ENCODE measurements around the gene FILIP1L.

The FILIP1L gene

GRCh38 chr3:100039075-100039474 is 75.2 kb downstream of the FILIP1L start:
- DNase-seq: no peak

DNA sequence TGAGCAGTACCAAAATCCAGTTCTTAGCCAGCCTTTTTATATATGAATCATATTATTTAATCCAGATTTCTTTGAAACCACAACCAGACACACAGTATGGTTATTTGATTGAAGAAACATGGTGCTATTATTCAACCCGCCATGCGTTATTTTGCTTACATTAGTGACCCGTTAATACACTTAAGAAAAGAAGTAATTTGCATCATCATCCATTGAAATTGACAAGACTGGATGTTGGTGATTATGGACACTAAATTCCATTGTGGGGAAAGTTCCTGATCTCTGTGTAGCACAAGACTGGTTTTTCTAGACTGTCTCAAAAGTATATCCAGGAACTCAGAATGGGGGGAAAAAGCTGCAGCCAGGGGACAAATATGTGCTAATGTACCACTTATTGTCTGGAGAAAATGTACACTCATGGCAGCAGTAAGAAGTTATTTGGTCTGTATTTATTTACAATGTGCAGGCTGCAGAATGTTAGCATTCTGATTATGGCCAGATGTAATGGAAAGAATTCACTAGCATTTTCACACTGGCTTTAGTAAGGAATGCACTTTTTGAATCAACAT is 80.3 kb downstream of the FILIP1L start:
- no peak for DNase-seq

DNA sequence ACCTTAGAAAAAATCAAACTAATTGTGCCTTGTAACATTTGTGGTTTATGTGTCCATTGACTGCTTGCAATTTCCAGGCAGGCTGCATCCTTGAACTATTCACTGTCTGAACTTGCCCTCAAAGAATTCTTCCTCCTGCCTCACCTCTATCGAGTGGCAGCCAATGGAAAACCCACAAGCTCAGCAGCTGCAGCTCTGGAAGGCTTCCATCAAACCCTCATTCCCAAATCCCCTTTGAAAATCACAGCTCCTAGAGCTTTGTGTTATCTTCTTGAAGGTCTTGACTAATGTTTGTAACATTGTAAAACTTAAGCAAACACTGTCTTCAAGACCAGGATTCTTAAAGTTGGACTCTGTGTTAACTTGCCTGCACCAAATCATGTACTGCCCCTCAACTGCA is 81.1 kb downstream of the FILIP1L start:
- peak; percentile 18 for DNase-seq

DNA sequence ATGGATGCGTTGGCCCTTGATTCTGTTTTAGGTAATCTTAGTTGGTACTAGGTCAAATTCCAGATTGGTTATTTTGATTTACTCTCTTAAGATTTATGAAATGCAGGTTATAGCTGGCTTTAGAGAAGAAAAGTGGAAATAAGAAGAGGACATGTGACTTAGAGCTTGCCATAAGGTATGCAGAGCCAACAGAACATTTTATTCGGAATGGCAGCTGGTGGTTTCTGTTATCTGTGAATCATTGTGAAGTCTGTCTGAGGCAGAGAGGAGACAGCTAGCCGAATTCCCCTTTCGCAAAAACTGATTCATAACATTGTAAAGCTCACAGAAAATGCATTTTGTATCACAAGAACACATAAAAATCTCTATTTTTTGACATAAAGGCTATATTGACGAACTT is 82.1 kb downstream of the FILIP1L start:
- no peak for DNase-seq

DNA sequence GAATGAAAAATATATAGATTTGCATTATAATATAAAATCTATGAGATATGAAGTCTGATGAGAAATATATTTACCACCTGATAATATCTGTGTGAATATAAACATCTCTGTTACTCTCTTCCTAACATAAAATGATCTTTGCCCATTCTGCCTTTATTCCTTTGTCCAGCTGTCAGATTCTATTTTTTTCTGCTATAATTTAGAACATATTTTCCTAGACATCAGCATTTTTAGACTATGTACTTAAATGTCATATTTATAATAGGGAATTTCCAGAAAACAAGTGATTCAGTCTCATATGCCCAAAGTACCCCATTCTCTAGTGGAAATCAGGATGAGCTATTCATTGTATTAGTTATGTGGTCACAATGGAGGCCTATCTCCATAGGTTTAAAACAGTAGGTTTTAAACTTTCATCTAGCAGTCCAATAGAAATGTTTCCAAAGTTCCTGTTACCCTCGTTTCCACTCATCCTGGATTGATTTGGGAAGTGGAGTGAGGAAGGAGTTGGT is 83.3 kb downstream of the FILIP1L start:
- no peak for DNase-seq

DNA sequence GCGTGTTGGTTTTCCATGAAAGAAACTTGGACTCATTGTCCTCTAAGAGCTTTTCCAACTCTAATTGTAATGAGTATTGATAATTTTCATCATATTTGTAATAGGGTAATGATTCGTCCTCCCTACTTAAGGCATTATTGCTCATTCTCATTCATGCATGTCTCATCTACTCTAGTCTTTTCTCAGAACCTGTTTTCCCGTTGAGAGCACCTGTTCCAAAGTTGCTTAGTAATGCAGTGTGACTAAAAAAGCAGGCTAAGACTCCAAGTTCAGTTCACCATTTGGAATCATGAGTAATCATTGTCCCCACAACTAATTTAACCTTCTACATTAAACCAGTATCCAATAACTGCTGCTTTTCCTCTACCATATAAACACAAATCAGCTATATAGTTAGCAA is 84.0 kb downstream of the FILIP1L start:
- peak; percentile 52 for DNase-seq

GRCh38 chr3:100029689-100030088 is 84.6 kb downstream of the FILIP1L start:
- DNase-seq: no peak

DNA sequence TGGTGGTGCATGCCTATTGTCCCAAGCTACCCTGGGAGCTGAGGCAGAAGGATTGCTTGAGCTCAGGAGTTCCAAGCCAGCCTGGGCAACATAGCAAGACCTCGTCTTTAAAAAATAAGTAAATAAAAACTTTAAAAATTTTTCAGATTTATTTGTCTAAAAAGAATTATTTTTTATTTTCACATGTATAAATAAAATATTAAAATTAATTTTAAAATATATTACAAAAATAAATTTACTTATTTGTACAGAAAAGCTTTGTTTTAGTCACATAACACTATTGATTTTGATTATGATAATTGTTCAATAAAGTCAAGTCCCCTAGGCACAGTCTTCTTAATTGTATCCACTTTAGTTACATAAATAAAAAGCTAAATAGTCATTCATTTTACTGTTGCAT is 85.2 kb downstream of the FILIP1L start:
- no peak for DNase-seq

GRCh38 chr3:100027321-100027720 is 87.0 kb downstream of the FILIP1L start:
- no peak for DNase-seq

DNA sequence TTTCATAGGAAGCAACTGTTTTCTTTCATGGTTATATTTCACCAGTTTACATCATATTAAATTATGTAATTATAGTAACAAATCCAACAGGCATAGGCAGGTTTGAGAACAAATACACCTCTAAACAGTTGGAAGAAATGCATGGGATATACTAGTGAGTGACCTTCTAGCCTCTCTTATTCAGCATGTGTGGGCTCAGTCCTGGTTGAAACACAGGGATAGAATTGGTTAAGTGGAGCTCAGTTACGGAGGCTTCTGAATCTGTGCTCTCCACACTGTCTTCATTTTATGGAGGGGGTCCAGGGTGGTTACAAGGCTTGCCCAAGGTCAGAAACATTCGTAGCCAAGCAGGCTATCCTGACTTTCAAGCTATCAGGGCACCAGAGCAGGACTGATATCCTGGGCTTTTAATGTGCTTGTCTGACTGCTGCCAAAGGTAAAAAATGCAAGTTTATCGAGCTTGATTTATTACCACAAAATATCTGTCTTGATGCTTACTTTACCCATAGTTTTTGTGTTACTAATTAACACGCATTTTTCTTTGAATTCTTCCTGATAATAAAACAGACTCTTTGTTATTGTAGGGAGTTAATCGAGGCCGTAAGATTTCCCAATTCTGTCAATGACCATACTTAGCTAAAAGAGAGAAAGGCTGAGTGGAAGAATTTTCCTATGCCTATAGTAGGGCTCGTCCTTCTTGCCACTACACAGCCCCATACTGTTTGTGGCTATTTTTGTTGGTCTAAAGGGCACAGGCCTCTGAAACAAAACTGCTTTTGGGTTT is 89.6 kb downstream of the FILIP1L start:
- DNase-seq: no peak

GRCh38 chr3:100023595-100023994 is 90.7 kb downstream of the FILIP1L start:
- no peak for DNase-seq

DNA sequence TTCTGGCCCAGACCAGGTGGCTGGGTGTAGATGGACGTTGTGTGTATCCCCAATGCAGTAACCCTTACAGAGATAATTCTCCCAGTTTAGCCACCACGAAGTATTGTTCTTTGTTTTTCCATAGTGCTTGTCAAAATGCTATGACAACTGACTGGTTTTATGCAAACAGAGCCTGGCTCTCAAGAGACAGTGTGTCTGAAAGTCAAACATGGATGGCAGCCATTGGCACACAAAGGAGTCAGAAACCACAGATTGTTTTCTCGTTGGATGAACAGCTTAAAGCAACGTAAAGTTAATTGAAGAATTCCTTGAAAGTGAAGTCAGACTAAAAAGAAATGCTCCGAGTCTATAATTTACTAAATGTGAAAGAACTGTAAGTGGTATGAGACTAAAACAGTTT is 91.2 kb downstream of the FILIP1L start:
- peak; percentile 19 for DNase-seq

GRCh38 chr3:100022506-100022905 is 91.8 kb downstream of the FILIP1L start:
- no peak for DNase-seq

- DNase-seq: no peak
Measured at GRCh38 chr3:100020876-100021644, 93.2 kb downstream of the FILIP1L start.

GRCh38 chr3:100019719-100020118 is 94.6 kb downstream of the FILIP1L start:
- no peak for DNase-seq

DNA sequence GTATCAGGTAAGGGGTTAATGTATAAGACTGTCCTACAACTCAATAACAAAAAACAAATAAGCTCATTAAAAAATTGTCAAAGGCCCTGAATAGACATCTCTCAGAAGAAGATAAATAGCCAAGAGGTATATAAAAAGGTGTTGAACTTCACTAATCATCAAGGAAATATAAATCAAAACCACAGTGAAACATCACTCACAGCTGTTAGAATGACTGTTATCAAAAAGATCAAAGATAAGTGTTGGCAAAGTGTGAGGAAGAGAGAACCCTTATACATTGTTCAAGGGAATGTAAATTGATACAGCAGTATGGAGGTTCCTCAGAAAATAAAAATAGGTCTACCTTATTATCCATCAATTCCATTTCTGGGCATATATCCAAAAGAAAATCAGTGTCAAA is 95.5 kb downstream of the FILIP1L start:
- DNase-seq: no peak

DNA sequence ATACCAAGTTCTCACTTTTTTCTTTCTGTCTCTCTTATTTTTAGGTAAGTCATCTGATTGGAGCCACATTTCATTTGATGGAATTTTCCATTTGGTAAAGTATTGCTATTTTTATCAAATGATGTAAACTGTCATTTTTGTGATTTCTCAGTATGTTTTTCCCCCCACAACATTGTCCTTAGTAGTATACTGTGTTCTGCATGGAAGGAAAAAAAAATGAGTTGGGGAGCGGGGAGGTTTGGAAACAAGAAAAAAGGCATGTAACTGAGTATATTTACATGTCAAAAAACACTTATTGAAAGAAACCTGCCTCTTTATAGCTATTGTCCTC is 104.2 kb downstream of the FILIP1L start:
- DNase-seq: no peak

DNA sequence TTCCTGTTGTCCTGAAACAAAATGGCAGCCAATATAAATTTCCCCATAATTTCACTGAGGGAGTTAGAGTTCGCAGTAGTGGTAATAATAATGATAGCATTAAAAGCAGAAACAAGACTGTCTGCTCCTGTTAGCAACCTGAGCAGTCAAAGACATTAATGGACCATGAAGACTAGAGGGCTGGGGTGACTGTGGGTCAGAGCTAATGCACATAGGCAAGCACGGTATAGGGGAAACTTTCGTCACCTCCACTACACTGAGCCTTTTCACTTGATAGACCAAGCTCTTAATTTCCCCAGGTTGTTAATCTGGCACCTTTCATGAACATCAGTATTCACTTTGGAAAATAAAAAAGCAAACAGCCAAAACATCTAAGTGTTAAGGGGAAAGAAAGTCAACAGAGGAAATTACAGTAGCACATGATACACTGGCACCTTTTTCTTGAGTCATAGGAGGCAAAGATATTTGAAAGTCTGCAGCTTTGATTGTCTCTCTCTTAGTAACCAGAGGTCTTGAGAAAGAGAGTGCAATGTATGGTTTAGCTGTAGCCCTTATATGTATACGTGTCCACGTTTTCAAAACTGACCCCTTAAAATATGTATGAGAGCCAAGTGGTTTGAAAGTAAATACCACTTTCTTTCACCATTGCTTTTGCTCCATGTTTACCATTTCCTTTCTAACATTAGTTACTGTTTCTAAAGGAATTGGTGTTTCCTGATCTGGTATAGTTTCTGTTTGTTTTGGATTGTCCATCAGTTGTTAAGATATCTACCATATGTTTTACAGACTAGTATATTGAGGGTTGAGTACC is 104.8 kb downstream of the FILIP1L start:
- DNase-seq: peak; percentile 57

DNA sequence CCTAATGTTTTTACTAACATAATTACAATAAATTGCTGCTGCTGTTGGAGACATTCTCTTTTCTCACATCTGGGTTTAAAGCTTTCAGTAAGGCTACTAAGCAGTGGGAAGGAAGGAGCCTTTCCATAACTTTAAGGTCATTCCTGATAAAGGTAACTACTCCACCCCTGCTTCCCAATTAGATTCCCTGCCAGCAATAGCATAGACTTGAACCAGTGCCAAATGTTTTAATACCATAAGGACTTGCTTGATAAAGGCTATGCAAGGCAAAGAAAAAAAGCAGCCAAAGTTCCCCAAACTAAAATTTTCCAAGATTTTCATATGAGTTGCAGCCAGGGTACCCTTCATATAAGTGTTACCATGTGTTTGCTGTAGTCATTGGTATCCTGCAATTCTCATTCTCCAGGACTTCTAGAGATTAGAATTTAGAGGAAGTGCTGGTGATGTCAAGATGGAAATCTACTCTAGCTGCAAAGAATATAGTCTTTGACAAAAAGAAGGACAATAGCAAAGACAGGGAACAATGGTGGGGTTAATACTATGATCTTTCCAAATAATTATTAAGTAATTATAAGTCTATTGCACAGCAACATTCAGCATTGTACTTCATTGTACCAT is 106.1 kb downstream of the FILIP1L start:
- DNase-seq: no peak

- no peak for DNase-seq
Measured at GRCh38 chr3:100007313-100007712, 107.0 kb downstream of the FILIP1L start.

DNA sequence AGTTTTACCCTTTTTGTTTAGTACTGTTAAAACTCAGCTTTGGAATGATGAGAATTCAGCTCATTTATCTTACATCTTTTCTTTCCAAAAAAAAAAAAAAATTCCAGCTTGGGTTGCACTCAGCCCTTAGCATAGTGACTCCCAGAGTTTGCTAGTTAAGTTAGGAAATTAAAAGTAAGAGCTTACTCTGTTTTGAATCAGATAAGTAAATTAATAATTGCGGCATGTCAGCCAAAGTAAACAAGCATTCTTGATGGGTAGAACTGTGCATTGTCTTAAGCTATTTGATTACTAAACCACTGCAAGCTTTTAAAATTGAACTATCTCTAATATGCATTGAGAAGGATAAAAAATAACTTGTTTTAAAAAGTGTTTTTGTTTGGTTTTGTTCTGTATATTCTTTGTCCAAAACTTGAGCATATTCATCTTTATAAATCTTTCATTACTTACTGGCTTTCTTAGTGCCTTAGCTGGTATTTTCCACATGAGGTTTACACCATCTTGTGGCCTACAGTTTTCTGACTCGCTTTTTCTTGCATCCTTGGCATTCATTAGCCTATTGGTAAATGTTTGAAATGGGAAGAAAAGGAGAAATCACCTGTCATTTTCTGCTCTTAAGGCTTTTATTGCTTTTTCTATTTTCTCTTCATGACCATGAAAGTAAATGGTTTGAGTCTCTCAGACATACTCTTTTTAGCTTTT is 107.6 kb downstream of the FILIP1L start:
- DNase-seq: no peak
